NB4 (cell line): ENCODE results near the gene TMOD1.

Source experiments
- DNase-seq: peaks from one replicate; pipeline ENCODE4 v3.0.0; 2010; ENCODE audit warnings: low read depth
- H3K4me3 ChIP-seq: one replicate; pipeline ENCODE4 v1.5.1; 2011; ENCODE audit warnings: mild to moderate bottlenecking, low read depth, low read length, moderate library complexity
- CTCF ChIP-seq: IDR thresholded peaks from one replicate; pipeline ENCODE4 v1.5.1; 2012; ENCODE audit warnings: low read depth, low read length
- MAX ChIP-seq: IDR thresholded peaks from 2 replicates; pipeline ENCODE4 v1.6.1; 2011; ENCODE audit warnings: low read depth, low read length
- MYC ChIP-seq: IDR thresholded peaks from 2 replicates; pipeline ENCODE4 v1.6.1; 2011; ENCODE audit warnings: low read depth, low read length
- POLR2A ChIP-seq: IDR thresholded peaks from 2 replicates; pipeline ENCODE4 v1.6.1; 2011; ENCODE audit warnings: mild to moderate bottlenecking; ENCODE audit not compliant: insufficient read length; ENCODE audit errors: extremely low read depth

Gene TMOD1

GRCh38 chr9:97512966-97513560 lies 11.6 kb downstream of the TMOD1 start:
- TF ChIP-seq MAX (no peak), MYC (no peak), CTCF (no peak), POLR2A (no peak)

GRCh38 chr9:97514531-97514930 lies 13.1 kb downstream of the TMOD1 start:
- DNase-seq: no peak
- TF ChIP-seq MYC: no peak
- no peak for TF ChIP-seq POLR2A
- TF ChIP-seq CTCF: no peak
- no peak for TF ChIP-seq MAX
- no peak overlapping the region for H3K4me3 ChIP-seq

More at GRCh38 chr9:97512966-97513560, 11.6 kb downstream of the TMOD1 start:
- no peak for DNase-seq
- no peak overlapping the region for H3K4me3 ChIP-seq

GRCh38 chr9:97515662-97516061 lies 14.2 kb downstream of the TMOD1 start:
- TF ChIP-seq CTCF (no peak), MYC (no peak), MAX (no peak), POLR2A (no peak)
- DNase-seq: no peak
- no peak overlapping the region for H3K4me3 ChIP-seq

- H3K4me3 ChIP-seq: no peak overlapping the region
- TF ChIP-seq POLR2A: no peak
- no peak for TF ChIP-seq MYC
- no peak for TF ChIP-seq MAX
- no peak for TF ChIP-seq CTCF
- DNase-seq: no peak
Measured at GRCh38 chr9:97516111-97516510, 14.6 kb downstream of the TMOD1 start.

- no peak overlapping the region for H3K4me3 ChIP-seq
- TF ChIP-seq CTCF (no peak), POLR2A (no peak), MAX (no peak), MYC (no peak)
- no peak for DNase-seq
Measured at GRCh38 chr9:97517331-97518089, 16.0 kb downstream of the TMOD1 start.
